Inflammatory macrophage (primary cell): ENCODE results near the gene RPIA.
A peak's percentile ranks its signal among the peaks of the same experiment; 100 is the strongest.

Experiments
- DNase-seq, 2 donors: peaks; one replicate each; pipeline ENCODE4 v3.0.0-alpha.2; 2020 to 2022

Gene RPIA

GRCh38 chr2:88686320-88686719 is 5.2 kb upstream of the RPIA start:
- no peak for DNase-seq

- DNase-seq: no peak
These were observed 4.1 kb upstream of the RPIA start for GRCh38 chr2:88687384-88687783.

- no peak for DNase-seq
These were observed 708 bp upstream of the RPIA start for GRCh38 chr2:88690591-88691338.

GRCh38 chr2:88692187-88692586 is 714 bp downstream of the RPIA start:
- DNase-seq: peak; percentile 21 to 41

- DNase-seq: peak; percentile 51 to 81
These were observed 2.5 kb downstream of the RPIA start for GRCh38 chr2:88693911-88694414.

GRCh38 chr2:88696611-88697010 is 5.1 kb downstream of the RPIA start:
- DNase-seq: no peak

- DNase-seq: no peak
These were observed 6.0 kb downstream of the RPIA start for GRCh38 chr2:88697370-88698026.

- no peak for DNase-seq
These were observed 6.5 kb downstream of the RPIA start for GRCh38 chr2:88698027-88698413.

- no peak for DNase-seq
These were observed 7.2 kb downstream of the RPIA start for GRCh38 chr2:88698498-88699233.

GRCh38 chr2:88707003-88707402 is 15.5 kb downstream of the RPIA start:
- DNase-seq: no peak

- DNase-seq: no peak
These were observed 17.7 kb downstream of the RPIA start for GRCh38 chr2:88709181-88709631.

- DNase-seq: no peak
These were observed 19.8 kb downstream of the RPIA start for GRCh38 chr2:88711289-88711688.

- no peak for DNase-seq
These were observed 20.4 kb downstream of the RPIA start for GRCh38 chr2:88711897-88712296.

GRCh38 chr2:88713408-88713807 is 21.9 kb downstream of the RPIA start:
- DNase-seq: no peak

- no peak for DNase-seq
These were observed 23.2 kb downstream of the RPIA start for GRCh38 chr2:88714667-88715066.

GRCh38 chr2:88720399-88720798 is 28.9 kb downstream of the RPIA start:
- no peak for DNase-seq

GRCh38 chr2:88721268-88721667 is 29.8 kb downstream of the RPIA start:
- DNase-seq: no peak

- no peak for DNase-seq
These were observed 33.3 kb downstream of the RPIA start for GRCh38 chr2:88724643-88725332.

GRCh38 chr2:88729061-88729745 is 37.7 kb downstream of the RPIA start:
- DNase-seq: peak in 1 of 2 donors; percentile 9

- no peak for DNase-seq
These were observed 41.9 kb downstream of the RPIA start for GRCh38 chr2:88733155-88733902.

GRCh38 chr2:88735133-88735532 is 43.7 kb downstream of the RPIA start:
- no peak for DNase-seq
